HG03139 (cell line): ENCODE results near the gene GALNT2.

Experiments used
- ATAC-seq: cut with Tn5 transposase; IDR thresholded peaks from one replicate; pipeline ENCODE4 v1.9.1; 2021; ENCODE audit not compliant: unreplicated experiment

Gene GALNT2

GRCh38 chr1:230050973-230051735 lies 15.9 kb upstream of the GALNT2 start:
- no peak for ATAC-seq

DNA sequence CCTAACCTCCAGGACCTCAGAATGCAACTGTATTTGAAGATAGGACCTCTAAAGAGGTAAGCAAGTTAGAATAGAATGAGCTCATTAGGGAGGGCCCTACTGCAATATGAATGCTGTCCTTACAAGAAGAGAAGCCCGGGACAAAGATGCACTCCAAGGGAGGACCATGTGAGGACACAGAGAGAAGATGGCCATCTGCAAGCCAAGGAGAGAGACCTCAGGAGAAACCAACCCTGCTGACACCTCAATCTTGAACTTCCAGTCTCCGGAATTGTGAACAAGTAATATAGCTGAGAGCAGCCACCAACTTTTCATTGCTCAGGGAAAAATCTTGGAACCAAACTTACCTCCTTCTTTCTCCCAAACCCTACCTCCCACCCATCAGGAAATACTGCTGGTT lies 15.0 kb upstream of the GALNT2 start:
- no peak for ATAC-seq

- ATAC-seq, result no peak
Observed at GRCh38 chr1:230052665-230053064, 14.4 kb upstream of the GALNT2 start.

GRCh38 chr1:230054092-230054749 lies 12.8 kb upstream of the GALNT2 start:
- no peak for ATAC-seq

DNA sequence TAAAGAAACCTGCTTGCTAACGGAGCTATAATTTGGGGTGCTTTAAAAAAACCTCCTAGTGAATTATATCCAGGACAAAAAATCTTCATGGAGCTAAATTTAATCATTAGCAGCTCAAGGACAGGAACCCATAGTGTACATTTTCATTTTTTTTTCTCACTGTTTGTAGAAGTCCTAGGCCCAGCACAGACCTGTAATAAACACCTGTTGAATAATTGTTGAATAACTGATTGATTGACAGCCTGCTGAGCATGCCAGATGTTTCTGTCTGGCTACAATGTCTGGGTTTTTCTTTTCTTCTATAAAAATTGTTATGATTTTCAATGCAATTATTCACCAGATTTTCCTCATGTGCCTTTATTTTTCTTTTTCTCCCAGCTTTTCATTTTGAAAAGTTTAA lies 10.9 kb upstream of the GALNT2 start:
- ATAC-seq, result no peak

GRCh38 chr1:230057100-230057499 lies 9.9 kb upstream of the GALNT2 start:
- ATAC-seq, result no peak

- ATAC-seq, result no peak
Observed at GRCh38 chr1:230057681-230058565, 9.1 kb upstream of the GALNT2 start.

DNA sequence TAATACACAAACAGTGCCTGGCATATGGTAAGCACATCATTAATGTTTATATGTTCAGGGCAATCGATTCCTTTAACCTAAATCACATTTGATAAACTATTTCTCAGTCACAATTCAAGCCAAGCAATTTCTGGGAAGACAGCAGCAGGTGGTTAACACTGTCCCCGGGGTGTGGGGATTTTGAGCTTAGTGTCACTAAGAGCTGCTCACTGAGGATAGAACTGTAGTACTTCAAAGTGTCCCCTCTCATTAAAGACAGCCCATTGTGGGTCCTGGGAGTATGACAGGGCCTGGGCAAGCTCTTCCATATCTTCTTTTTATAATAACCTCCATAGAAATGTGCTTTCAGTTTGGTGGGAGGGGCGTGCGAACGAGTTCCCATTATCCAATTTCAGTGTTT lies 8.4 kb upstream of the GALNT2 start:
- no peak for ATAC-seq

DNA sequence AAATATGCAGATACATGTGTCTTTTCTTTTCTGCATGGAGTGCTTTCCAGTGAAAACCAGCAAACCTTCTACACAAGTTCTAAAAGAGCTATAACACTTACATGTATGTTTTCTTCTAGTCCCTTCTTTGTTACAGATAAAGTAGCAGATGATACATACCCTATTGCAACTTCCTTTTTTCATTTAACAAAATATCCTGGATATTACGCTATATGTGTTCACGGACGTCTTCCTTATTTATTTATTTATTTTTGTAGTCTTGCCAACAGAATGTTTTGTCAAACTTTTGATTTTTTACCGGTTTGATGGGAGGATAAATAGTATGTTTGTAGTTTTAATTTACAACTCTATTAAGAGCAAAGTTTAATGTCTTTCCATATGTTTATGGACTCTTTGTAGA lies 5.2 kb upstream of the GALNT2 start:
- no peak for ATAC-seq

- no peak for ATAC-seq
Observed at GRCh38 chr1:230062521-230062920, 4.5 kb upstream of the GALNT2 start.

DNA sequence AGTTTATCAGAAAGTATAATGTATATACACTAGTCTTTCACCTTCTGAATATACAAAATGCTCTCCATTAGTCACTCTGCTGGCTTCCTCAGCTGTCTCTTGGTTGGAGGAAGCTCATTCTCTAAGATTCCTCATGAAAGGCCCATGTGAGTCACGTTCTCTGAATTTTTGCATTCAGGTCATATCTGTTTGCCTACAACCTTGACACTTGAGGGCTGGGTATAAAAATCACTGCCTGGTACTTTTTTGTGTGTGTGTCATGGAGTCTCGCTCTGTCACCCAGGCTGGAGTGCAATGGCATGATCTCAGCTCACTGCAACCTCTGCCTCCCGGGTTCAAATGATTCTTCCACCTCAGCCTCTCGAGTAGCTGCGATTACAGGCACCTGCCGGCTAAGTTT lies 2.8 kb upstream of the GALNT2 start:
- ATAC-seq, result no peak

- ATAC-seq, result no peak
Observed at GRCh38 chr1:230065161-230065560, 1.9 kb upstream of the GALNT2 start.

- ATAC-seq, result no peak
Observed at GRCh38 chr1:230065571-230065970, 1.5 kb upstream of the GALNT2 start.

DNA sequence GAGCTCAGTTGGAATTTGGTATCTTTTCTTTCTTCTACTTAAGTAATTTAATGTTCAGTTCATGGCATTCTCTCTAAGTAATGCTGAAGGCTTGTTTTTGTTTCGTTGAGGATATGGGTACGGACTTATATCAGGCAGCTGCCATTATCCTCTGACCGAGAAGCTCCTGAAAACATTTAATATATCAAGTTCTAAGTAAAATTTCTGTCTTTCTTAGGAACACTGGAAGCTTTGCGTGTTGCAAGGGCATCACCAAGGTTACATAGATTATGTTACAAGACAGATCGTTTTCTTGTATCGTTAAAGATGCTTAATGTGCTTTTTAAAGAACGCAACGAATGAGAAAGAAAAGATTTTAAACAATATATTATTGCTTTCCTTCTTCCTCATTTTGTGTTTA lies 1.0 kb upstream of the GALNT2 start:
- ATAC-seq, result no peak

DNA sequence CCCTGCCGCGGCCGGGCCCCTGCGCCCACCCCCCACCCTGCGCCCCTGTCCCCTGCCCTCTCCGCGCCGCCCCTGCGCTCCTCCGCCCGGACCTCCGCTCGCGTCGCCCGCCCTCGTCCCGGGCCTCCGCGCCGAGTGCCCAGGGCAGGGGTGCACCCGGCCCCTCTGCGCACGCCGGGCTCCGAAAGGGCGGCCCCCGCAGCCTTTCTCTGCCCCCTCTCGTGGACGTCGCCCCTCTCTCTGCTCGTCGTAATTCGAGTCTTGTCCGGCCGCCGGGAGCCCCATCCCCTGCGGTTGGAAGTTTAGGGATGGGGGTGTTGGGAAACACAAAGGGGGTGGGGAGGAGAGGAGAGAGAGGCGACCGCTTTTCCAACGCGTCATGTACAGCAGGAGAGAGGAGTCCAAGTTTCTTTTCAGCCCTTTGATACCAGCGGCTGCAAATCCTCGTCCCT lies 407 bp downstream of the GALNT2 start:
- ATAC-seq, result no peak

DNA sequence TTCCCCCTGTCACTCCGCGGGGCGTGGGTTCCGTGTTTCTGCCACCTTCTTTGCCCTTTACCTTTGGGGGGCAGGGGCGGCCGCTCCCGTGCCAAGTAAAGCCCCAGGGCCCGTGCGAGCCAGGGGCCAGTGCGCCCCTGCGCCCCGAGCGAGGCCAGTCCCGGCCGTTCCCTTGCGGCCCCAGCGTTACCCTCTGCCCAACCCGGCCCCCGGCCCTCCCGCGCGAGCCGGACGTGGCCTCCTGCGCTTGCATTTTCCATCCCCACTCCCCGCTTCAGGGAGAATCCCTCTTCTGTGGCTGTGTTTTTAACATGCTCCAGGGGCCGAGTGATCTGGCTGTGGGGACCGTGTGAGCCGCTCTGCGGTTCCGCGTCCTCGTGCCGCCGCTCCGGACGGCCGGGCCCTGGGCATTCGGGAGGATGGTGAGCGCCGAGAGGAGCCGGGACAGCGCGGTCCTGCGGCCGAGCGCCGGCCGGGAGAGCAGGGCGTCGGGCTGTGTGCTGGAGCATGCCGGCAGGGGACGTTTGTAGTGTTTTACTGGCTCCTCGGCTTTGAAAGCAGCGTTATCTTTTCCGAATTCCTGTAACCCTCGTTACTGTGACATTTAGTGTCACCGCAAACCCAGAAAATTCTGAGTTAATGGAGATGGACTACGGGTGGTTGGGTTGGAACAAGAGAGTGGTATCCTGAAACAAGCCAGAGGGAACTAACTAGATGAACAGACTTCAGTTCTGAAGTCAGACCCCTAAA lies 1.0 kb downstream of the GALNT2 start:
- no peak for ATAC-seq

GRCh38 chr1:230068621-230068873 lies 1.5 kb downstream of the GALNT2 start:
- no peak for ATAC-seq

DNA sequence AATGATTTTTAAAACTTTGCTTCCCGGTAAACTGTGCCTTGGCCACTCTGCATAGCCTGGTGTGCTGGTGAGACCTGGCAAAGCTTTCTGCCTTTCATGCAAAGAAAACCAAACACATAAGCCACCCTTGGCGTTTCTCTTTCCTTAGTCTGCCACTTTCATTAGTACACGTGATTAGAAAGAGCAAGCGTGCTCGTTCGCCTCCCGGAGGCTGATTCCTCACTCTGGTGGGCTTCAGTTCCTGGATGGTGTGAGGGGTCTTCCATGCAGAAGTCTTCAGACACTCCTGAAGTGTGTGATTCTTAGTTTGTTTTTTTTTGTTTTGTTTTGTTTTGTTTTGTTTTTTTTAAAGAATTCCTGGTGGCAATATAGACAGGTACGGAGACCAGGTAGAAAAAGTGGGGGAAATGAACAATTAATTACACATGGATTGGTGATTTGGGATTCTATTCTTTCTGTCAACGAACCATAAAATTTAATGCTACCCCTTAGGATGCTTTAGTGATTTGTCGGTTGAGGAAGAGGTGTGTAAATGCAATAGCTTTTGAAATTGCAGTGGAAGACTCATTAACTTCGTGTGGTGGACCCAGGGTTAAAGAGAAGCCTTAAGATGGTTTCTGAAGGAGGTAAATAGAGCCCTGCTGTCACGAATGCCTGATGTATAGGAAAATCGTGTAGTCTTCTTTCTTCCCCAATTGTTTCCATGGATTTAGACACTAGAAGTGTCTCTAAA lies 2.1 kb downstream of the GALNT2 start:
- ATAC-seq, result no peak

DNA sequence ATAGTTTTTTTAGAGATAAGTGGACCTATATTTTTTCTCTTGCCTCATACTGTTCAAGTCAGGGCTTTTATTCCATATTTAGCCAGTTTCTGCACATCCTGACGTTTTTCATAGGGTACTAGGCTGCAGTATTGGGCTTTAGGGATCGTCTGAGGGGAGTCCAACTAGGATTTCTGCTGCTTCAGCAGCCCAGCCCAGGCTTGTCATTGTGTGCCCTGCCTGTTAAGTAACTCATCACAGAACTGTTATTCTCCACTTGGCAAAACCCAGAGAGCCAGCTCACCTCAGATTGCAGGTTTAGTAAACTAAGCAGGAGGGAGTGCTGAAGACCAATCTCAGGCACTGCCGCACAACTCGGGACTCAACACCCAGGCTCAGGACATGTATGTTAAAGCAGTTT lies 2.8 kb downstream of the GALNT2 start:
- no peak for ATAC-seq

- no peak for ATAC-seq
Observed at GRCh38 chr1:230070321-230071208, 3.5 kb downstream of the GALNT2 start.
